ENCODE results near the gene RNF10. TPM values are rescaled to one million over a fixed set of nuclear protein-coding genes. Genes with fewer than 3 reads are reported as not detected.
"Not testable (repeated sequence)": the region's sequence is repeated elsewhere in the genome, so short reads cannot be mapped to it uniquely, and the experiment has no call there.

The RNF10 gene
- total and polyA plus RNA-seq, 11 donors = 165 to 490 (median 278) TPM

- Histone ChIP-seq H3K4me3 (no peak overlapping the region), H3K27ac (no peak overlapping the region), H3K27me3 (peaks cover 0 to 19% (median 0%) of the 10 kb centered on the region in 9 donors), H3K4me1 (no peaks in the 10 kb centered on the region), H3K9me3 (no peaks in the 10 kb centered on the region), H3K36me3 (no peaks in the 10 kb centered on the region)
- intact Hi-C loops (cut with DNase I) = no loop called here
- DNase-seq (no peak), ATAC-seq (no peak)
- TF ChIP-seq CTCF (IDR thresholded peaks at IDR 0.05) = no peak
- no peak for TF ChIP-seq POLR2A (IDR thresholded peaks at IDR 0.05)
Measured at GRCh38 chr12:120614848-120615247, 80.7 kb downstream of the RNF10 start.

- H3K4me3 ChIP-seq; H3K27ac ChIP-seq; ATAC-seq; H3K9me3 ChIP-seq; intact Hi-C loops (cut with DNase I); H3K36me3 ChIP-seq; DNase-seq; H3K4me1 ChIP-seq: not testable (repeated sequence)
- WGBS, 4 donors = 79 to 95% (median 86%) methylated on average over 3 of the region's 3 CpGs
- peaks cover 0 to 27% (median 0%) of the 10 kb centered on the region in 9 donors for H3K27me3 ChIP-seq
Measured at GRCh38 chr12:120617193-120617592, 83.0 kb downstream of the RNF10 start.

- DNase-seq; H3K36me3 ChIP-seq; H3K4me3 ChIP-seq; H3K4me1 ChIP-seq; intact Hi-C loops (cut with DNase I); ATAC-seq; H3K27ac ChIP-seq; H3K9me3 ChIP-seq: not testable (repeated sequence)
- 90 to 95% (median 95%) methylated on average over 4 of the region's 4 CpGs for WGBS, 4 donors
- H3K27me3 ChIP-seq = peaks cover 0 to 27% (median 0%) of the 10 kb centered on the region in 9 donors
Measured at GRCh38 chr12:120617767-120618166, 83.6 kb downstream of the RNF10 start.

- TF ChIP-seq POLR2A (IDR thresholded peaks at IDR 0.05) = no peak
- no peak for TF ChIP-seq CTCF (IDR thresholded peaks at IDR 0.05)
- Histone ChIP-seq H3K36me3 (no peaks in the 10 kb centered on the region), H3K4me3 (no peak overlapping the region), H3K27ac (no peak overlapping the region), H3K4me1 (no peaks in the 10 kb centered on the region), H3K27me3 (peaks cover 0 to 27% (median 0%) of the 10 kb centered on the region in 9 donors), H3K9me3 (no peaks in the 10 kb centered on the region)
- WGBS, 4 donors = 21 to 33% (median 28%) methylated on average over 8 of the region's 8 CpGs
- DNase-seq (no peak), ATAC-seq (no peak)
- intact Hi-C loops (cut with DNase I) = no loop called here
Measured at GRCh38 chr12:120618954-120619615, 84.9 kb downstream of the RNF10 start.

- H3K36me3 ChIP-seq = no peaks in the 10 kb centered on the region
- no peak overlapping the region for H3K27ac ChIP-seq
- intact Hi-C loops (cut with DNase I) = no loop called here
- 84 to 95% (median 90%) methylated on average over 2 of the region's 2 CpGs for WGBS, 4 donors
- DNase-seq = no peak
- no peaks in the 10 kb centered on the region for H3K9me3 ChIP-seq
- no peak overlapping the region for H3K4me3 ChIP-seq
- no peak for TF ChIP-seq CTCF (IDR thresholded peaks at IDR 0.05)
- no peak for TF ChIP-seq POLR2A (IDR thresholded peaks at IDR 0.05)
- peaks cover 0 to 27% (median 0%) of the 10 kb centered on the region in 9 donors for H3K27me3 ChIP-seq
- no peak for ATAC-seq
- no peaks in the 10 kb centered on the region for H3K4me1 ChIP-seq
Measured at GRCh38 chr12:120620624-120621023, 86.5 kb downstream of the RNF10 start.

All from heart left ventricle (tissue), 16 donors.